ENCODE data around the gene MORC1.
"Not testable (repeated sequence)": the region's sequence is repeated elsewhere in the genome, so short reads cannot be mapped to it uniquely, and the experiment has no call there.

The MORC1 gene

GRCh38 chr3:109117939-109118338, at the start of gene MORC1:
Gene MORC1, minus strand, starts transcription at chr3:109118134. Its CDS starts 75 bp downstream, at chr3:109118059.
- no peak for DNase-seq (ENCODE audit: low read depth, low spot score)

GRCh38 chr3:109165905-109166304, 48.0 kb upstream of the MORC1 start:
- DNase-seq (ENCODE audit: low read depth, low spot score), result no peak

- DNase-seq (ENCODE audit: low read depth, low spot score), result no peak
Measured at GRCh38 chr3:109161487-109162123, 43.7 kb upstream of the MORC1 start.

GRCh38 chr3:109155828-109156227, 37.9 kb upstream of the MORC1 start:
- DNase-seq (ENCODE audit: low read depth, low spot score), result no peak

- no peak for DNase-seq (ENCODE audit: low read depth, low spot score)
Measured at GRCh38 chr3:109154979-109155378, 37.0 kb upstream of the MORC1 start.

GRCh38 chr3:109152320-109152719, 34.4 kb upstream of the MORC1 start:
- DNase-seq (ENCODE audit: low read depth, low spot score), result no peak

- no peak for DNase-seq (ENCODE audit: low read depth, low spot score)
Measured at GRCh38 chr3:109149078-109149477, 31.1 kb upstream of the MORC1 start.

GRCh38 chr3:109143646-109144045, 25.7 kb upstream of the MORC1 start:
- DNase-seq (ENCODE audit: low read depth, low spot score), result no peak

GRCh38 chr3:109140318-109140717, 22.4 kb upstream of the MORC1 start:
- no peak for DNase-seq (ENCODE audit: low read depth, low spot score)

GRCh38 chr3:109137761-109138160, 19.8 kb upstream of the MORC1 start:
- DNase-seq (ENCODE audit: low read depth, low spot score), result no peak

GRCh38 chr3:109136523-109136922, 18.6 kb upstream of the MORC1 start, which contains the start of gene C3orf85:
Gene C3orf85, plus strand, starts transcription at chr3:109136719. Its CDS starts 129 bp downstream, at chr3:109136848.
- DNase-seq (ENCODE audit: low read depth, low spot score), result no peak

GRCh38 chr3:109133474-109133816, 15.5 kb upstream of the MORC1 start:
- not testable (repeated sequence) for DNase-seq (ENCODE audit: low read depth, low spot score)

GRCh38 chr3:109132801-109133473, 15.0 kb upstream of the MORC1 start:
- no peak for DNase-seq (ENCODE audit: low read depth, low spot score)

GRCh38 chr3:109131276-109131675, 13.3 kb upstream of the MORC1 start:
- DNase-seq (ENCODE audit: low read depth, low spot score), result no peak

- DNase-seq (ENCODE audit: low read depth, low spot score), result no peak
Measured at GRCh38 chr3:109127553-109127952, 9.6 kb upstream of the MORC1 start.

GRCh38 chr3:109125902-109126301, 8.0 kb upstream of the MORC1 start:
- no peak for DNase-seq (ENCODE audit: low read depth, low spot score)

- DNase-seq (ENCODE audit: low read depth, low spot score), result no peak
Measured at GRCh38 chr3:109122690-109123089, 4.8 kb upstream of the MORC1 start.

GRCh38 chr3:109118584-109118983, 650 bp upstream of the MORC1 start:
- DNase-seq (ENCODE audit: low read depth, low spot score), result no peak

GRCh38 chr3:109116031-109116430, 1.9 kb downstream of the MORC1 start:
- no peak for DNase-seq (ENCODE audit: low read depth, low spot score)

- no peak for DNase-seq (ENCODE audit: low read depth, low spot score)
Measured at GRCh38 chr3:109115451-109115850, 2.5 kb downstream of the MORC1 start.

GRCh38 chr3:109114746-109115145, 3.2 kb downstream of the MORC1 start:
- DNase-seq (ENCODE audit: low read depth, low spot score), result no peak

GRCh38 chr3:109112946-109113760, 4.8 kb downstream of the MORC1 start:
- DNase-seq (ENCODE audit: low read depth, low spot score), result no peak

GRCh38 chr3:109109574-109109973, 8.4 kb downstream of the MORC1 start:
- no peak for DNase-seq (ENCODE audit: low read depth, low spot score)
